ENCODE measurements around the gene CDH23.

DNA sequence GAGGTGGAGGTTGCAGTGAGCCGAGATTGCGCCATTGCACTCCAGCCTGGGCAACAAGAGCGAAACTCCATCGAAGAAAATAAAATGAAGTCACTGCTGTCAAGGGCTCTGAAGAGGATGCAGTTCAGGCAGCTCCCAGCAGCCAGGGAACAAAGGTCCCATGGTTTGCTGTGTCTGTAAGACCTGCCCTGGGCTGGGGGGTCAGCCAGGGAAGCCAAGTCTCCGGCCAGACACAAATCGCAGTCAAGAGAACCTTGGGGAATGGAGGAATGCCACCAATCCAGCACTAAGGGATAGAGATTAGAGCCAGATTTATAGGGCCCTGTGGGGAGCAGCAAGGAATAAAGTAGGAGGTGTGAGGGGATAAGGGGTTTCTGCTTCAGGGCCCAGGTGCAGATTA is 405.5 kb downstream of the CDH23 start:
- TF ChIP-seq, protein P1, sequence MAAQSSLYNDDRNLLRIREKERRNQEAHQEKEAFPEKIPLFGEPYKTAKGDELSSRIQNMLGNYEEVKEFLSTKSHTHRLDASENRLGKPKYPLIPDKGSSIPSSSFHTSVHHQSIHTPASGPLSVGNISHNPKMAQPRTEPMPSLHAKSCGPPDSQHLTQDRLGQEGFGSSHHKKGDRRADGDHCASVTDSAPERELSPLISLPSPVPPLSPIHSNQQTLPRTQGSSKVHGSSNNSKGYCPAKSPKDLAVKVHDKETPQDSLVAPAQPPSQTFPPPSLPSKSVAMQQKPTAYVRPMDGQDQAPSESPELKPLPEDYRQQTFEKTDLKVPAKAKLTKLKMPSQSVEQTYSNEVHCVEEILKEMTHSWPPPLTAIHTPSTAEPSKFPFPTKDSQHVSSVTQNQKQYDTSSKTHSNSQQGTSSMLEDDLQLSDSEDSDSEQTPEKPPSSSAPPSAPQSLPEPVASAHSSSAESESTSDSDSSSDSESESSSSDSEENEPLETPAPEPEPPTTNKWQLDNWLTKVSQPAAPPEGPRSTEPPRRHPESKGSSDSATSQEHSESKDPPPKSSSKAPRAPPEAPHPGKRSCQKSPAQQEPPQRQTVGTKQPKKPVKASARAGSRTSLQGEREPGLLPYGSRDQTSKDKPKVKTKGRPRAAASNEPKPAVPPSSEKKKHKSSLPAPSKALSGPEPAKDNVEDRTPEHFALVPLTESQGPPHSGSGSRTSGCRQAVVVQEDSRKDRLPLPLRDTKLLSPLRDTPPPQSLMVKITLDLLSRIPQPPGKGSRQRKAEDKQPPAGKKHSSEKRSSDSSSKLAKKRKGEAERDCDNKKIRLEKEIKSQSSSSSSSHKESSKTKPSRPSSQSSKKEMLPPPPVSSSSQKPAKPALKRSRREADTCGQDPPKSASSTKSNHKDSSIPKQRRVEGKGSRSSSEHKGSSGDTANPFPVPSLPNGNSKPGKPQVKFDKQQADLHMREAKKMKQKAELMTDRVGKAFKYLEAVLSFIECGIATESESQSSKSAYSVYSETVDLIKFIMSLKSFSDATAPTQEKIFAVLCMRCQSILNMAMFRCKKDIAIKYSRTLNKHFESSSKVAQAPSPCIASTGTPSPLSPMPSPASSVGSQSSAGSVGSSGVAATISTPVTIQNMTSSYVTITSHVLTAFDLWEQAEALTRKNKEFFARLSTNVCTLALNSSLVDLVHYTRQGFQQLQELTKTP (IDR thresholded peaks at IDR 0.05; ENCODE audit: low read depth in 1 of 2, partially characterized antibody in 2 of 2), result no peak
- TF ChIP-seq, protein P2, sequence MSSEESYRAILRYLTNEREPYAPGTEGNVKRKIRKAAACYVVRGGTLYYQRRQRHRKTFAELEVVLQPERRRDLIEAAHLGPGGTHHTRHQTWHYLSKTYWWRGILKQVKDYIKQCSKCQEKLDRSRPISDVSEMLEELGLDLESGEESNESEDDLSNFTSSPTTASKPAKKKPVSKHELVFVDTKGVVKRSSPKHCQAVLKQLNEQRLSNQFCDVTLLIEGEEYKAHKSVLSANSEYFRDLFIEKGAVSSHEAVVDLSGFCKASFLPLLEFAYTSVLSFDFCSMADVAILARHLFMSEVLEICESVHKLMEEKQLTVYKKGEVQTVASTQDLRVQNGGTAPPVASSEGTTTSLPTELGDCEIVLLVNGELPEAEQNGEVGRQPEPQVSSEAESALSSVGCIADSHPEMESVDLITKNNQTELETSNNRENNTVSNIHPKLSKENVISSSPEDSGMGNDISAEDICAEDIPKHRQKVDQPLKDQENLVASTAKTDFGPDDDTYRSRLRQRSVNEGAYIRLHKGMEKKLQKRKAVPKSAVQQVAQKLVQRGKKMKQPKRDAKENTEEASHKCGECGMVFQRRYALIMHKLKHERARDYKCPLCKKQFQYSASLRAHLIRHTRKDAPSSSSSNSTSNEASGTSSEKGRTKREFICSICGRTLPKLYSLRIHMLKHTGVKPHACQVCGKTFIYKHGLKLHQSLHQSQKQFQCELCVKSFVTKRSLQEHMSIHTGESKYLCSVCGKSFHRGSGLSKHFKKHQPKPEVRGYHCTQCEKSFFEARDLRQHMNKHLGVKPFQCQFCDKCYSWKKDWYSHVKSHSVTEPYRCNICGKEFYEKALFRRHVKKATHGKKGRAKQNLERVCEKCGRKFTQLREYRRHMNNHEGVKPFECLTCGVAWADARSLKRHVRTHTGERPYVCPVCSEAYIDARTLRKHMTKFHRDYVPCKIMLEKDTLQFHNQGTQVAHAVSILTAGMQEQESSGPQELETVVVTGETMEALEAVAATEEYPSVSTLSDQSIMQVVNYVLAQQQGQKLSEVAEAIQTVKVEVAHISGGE (CRISPR knock-in tag; IDR thresholded peaks at IDR 0.05), result no peak
- TF ChIP-seq, protein P3, sequence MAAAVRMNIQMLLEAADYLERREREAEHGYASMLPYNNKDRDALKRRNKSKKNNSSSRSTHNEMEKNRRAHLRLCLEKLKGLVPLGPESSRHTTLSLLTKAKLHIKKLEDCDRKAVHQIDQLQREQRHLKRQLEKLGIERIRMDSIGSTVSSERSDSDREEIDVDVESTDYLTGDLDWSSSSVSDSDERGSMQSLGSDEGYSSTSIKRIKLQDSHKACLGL (CRISPR knock-in tag; IDR thresholded peaks at IDR 0.05; ENCODE audit: borderline replicate concordance, poor library complexity, severe bottlenecking), result no peak
- TF ChIP-seq EZH2 (IDR thresholded peaks at IDR 0.05; ENCODE audit: borderline replicate concordance, low read depth, low read length) (no peak), PHB2 (IDR thresholded peaks at IDR 0.05; ENCODE audit: low read depth) (no peak), POLR2A (conservative IDR thresholded peaks at IDR 0.05) (no peak), HNRNPK (IDR thresholded peaks at IDR 0.05; ENCODE audit: low read depth, low read length, poor library complexity, severe bottlenecking) (no peak), ZNF780A (CRISPR knock-in tag; IDR thresholded peaks at IDR 0.05) (no peak)
- TF ChIP-seq, protein P4, sequence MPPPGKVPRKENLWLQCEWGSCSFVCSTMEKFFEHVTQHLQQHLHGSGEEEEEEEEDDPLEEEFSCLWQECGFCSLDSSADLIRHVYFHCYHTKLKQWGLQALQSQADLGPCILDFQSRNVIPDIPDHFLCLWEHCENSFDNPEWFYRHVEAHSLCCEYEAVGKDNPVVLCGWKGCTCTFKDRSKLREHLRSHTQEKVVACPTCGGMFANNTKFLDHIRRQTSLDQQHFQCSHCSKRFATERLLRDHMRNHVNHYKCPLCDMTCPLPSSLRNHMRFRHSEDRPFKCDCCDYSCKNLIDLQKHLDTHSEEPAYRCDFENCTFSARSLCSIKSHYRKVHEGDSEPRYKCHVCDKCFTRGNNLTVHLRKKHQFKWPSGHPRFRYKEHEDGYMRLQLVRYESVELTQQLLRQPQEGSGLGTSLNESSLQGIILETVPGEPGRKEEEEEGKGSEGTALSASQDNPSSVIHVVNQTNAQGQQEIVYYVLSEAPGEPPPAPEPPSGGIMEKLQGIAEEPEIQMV (tag; conservative IDR thresholded peaks at IDR 0.05; ENCODE audit: low read depth), result no peak
- TF ChIP-seq, protein P5, sequence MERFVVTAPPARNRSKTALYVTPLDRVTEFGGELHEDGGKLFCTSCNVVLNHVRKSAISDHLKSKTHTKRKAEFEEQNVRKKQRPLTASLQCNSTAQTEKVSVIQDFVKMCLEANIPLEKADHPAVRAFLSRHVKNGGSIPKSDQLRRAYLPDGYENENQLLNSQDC (CRISPR knock-in tag; IDR thresholded peaks at IDR 0.05), result no peak
- TF ChIP-seq, protein P6, sequence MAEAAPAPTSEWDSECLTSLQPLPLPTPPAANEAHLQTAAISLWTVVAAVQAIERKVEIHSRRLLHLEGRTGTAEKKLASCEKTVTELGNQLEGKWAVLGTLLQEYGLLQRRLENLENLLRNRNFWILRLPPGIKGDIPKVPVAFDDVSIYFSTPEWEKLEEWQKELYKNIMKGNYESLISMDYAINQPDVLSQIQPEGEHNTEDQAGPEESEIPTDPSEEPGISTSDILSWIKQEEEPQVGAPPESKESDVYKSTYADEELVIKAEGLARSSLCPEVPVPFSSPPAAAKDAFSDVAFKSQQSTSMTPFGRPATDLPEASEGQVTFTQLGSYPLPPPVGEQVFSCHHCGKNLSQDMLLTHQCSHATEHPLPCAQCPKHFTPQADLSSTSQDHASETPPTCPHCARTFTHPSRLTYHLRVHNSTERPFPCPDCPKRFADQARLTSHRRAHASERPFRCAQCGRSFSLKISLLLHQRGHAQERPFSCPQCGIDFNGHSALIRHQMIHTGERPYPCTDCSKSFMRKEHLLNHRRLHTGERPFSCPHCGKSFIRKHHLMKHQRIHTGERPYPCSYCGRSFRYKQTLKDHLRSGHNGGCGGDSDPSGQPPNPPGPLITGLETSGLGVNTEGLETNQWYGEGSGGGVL (CRISPR knock-in tag; IDR thresholded peaks at IDR 0.05), result no peak
- TF ChIP-seq, protein P7, sequence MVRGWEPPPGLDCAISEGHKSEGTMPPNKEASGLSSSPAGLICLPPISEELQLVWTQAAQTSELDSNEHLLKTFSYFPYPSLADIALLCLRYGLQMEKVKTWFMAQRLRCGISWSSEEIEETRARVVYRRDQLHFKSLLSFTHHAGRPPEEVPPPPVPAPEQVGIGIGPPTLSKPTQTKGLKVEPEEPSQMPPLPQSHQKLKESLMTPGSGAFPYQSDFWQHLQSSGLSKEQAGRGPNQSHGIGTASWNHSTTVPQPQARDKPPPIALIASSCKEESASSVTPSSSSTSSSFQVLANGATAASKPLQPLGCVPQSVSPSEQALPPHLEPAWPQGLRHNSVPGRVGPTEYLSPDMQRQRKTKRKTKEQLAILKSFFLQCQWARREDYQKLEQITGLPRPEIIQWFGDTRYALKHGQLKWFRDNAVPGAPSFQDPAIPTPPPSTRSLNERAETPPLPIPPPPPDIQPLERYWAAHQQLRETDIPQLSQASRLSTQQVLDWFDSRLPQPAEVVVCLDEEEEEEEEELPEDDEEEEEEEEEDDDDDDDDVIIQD (CRISPR knock-in tag; IDR thresholded peaks at IDR 0.05), result no peak
